H54 (cell line): ENCODE results near the gene ALDH1A1.

Experiments
- DNase-seq: peaks from one replicate; pipeline ENCODE4 v3.0.0; 2011; ENCODE audit warnings: low spot score, mixed read lengths; ENCODE audit not compliant: insufficient read length
- FAIRE-seq: peaks from 3 replicates; lab custom pipeline; 2011; peaks lifted over from hg19 to GRCh38; lab: Jason Lieb, UNC
- POLR2A ChIP-seq: IDR thresholded peaks from 2 replicates; pipeline ENCODE4 v1.6.1; 2011; ENCODE audit warnings: low read depth, mild to moderate bottlenecking, low read length

The ALDH1A1 gene

DNA sequence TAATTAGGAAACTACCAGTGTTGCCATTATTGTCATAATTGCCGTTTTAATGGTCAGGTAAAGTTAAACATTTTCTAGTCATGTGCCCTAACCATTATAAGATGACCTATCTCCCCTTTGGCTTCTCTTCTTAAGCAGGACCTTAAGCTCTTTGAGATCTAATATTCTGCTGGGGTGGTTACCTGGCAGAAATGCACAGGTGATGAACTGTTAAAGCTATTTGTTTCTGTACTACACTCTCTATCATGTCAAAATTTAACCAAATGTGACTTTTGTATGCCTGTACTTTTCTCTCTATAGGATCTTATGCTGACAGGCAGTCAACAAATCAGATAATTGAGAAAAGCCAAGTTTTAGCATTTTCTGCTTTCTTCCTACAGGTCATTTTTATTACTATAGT, 23.3 kb downstream of the ALDH1A1 start:
- TF ChIP-seq POLR2A: no peak
- no peak for FAIRE-seq
- no peak for DNase-seq

- DNase-seq (no peak), FAIRE-seq (no peak)
- TF ChIP-seq POLR2A: no peak
Observed at GRCh38 chr9:72928042-72928507, 24.8 kb downstream of the ALDH1A1 start.

DNA sequence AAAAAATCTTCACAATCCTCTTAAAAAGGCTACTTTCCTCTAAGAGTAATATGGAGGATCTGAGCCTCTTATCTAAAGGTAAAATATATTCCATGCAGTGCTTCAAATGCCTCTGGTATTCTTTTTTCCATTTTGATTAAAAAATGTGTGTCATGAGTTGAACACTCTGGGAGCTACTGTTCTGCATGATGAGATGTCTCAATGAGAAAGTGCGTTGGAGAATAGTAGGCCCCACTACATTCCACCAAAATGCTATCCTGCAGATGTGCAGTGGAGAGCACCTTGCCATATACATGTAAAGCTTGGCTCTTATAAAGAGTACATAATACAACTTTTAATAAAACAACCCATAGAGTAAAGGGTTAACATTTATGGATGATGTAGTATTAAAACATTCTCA, 26.3 kb downstream of the ALDH1A1 start:
- no peak for TF ChIP-seq POLR2A
- no peak for FAIRE-seq
- no peak for DNase-seq

DNA sequence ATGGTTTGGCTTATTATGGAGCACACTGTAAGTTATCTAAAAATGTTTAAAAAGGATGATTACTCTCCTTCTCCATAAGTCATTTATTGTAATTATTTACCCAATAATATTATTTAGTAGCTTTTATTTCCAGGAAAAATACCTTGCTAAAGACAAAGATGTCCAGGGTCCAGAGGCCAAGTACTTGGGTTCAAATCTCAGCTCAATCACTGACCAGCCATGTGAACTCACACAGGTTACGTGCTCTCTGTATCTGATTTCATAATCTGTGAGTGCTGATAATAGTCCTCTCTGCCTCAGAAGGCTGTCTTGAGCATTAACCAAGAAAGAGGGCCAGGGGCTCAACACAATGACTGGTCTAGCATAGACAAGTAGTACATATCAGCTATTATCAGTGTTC, 27.0 kb downstream of the ALDH1A1 start:
- DNase-seq (no peak), FAIRE-seq (no peak)
- TF ChIP-seq POLR2A: no peak

- FAIRE-seq: peak; percentile 60
- no peak for TF ChIP-seq POLR2A
- DNase-seq: no peak
Observed at GRCh38 chr9:72925126-72925789, 27.6 kb downstream of the ALDH1A1 start.

DNA sequence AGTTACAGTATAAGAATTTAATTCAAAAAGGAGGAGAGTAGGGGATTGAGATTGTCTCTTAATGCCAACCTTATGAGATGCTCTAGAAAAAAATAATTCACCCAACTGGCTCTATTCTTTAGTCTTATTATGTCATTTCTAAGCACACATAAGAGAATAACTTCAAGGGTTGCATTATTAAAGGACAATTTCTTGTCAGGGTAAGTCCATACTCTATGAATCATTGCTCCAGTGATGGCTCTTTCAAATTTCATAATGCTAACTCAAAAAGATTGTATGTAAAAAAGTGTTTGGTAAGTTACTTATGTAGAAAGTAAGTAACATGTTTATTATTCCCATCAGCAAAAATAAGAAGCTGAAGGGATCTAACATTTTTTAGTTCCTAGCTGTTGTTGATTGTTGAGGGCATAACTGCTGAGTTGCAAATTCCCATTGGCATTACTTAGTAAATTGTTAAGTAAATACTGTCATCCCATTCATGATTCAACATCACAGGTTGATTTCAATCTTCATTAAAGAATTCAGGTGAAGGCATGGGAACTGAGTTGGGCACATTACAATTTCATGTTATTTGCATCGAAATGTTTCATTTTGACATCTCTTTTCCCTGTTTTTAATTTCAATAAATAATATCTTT, 28.6 kb downstream of the ALDH1A1 start:
- FAIRE-seq: no peak
- no peak for TF ChIP-seq POLR2A
- DNase-seq: no peak

DNA sequence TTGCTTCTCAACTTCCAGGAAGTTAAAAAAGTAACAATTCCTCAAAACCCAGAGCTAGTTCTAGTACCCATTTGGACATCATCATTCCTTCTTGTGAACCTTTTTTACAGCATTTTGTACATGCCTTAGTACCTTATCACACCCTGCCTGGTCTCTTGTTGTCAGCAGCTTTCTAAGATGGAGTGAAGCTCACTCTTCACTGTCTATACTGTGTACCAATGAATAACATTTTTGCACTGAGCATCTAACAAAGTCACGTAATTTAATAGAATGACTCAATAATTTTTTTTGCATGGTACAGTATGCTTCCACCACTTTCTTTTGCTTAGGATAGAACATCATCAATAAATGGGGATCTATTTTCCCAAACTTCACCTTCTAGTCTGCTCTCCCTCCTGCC, 29.8 kb downstream of the ALDH1A1 start:
- no peak for DNase-seq
- TF ChIP-seq POLR2A: no peak
- no peak for FAIRE-seq

- DNase-seq (no peak), FAIRE-seq (no peak)
- TF ChIP-seq POLR2A: no peak
Observed at GRCh38 chr9:72921888-72922654, 30.8 kb downstream of the ALDH1A1 start.

- DNase-seq (no peak), FAIRE-seq (peak; percentile 27)
- TF ChIP-seq POLR2A: no peak
Observed at GRCh38 chr9:72919246-72919945, 33.5 kb downstream of the ALDH1A1 start.

DNA sequence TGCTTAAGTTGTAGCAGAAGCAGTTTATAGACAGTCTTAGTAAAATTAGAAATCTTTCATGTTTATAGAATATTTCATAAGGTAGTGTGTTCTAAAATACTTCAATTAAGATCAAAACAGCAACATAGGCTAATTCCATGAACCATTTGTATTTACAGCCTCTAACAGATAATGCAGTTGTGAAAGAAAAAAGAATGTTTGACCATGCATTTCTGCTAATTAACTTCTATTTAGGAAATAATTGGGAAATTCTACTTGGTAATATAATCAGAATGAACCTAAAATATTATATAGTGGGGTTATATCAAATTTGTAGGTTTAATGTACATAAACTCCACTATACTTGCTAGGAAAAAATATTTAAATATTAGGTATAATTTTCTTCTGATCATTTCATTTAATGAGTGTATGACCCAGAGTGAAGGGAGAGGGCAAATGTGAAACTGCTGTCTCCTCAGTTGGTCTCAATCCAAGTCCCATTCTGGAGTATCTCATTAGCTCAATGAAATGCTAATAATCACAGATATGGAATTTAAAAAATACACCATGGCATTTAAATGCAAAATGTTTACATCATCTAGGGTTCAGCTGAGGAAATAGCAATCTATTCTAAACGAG, 34.9 kb downstream of the ALDH1A1 start:
- no peak for TF ChIP-seq POLR2A
- FAIRE-seq: no peak
- DNase-seq: no peak

DNA sequence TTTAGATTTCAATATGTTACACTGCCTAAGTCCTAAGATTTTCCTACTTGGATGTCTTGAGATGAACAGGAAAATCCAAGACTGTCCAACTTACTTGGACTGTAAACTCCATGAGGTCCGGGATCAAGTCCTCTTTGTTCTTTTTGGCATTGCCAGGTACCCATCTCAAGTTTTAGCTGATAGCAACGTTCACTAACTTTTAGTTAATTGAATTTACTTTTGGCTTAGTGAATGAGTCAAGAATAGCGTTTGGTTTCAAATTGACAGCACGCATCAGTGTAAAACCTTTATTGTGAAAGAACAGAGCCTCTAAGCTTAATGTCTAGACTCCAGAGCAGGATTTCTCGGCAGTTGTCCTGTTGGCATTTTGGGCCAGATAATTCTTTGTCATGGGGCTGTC, 37.2 kb downstream of the ALDH1A1 start:
- TF ChIP-seq POLR2A: no peak
- no peak for FAIRE-seq
- DNase-seq: no peak

- FAIRE-seq: no peak
Observed at GRCh38 chr9:72914750-72915149, 38.1 kb downstream of the ALDH1A1 start.

GRCh38 chr9:72913382-72914009, 39.4 kb downstream of the ALDH1A1 start:
- FAIRE-seq (no peak), DNase-seq (no peak)
- TF ChIP-seq POLR2A: no peak

More at GRCh38 chr9:72914750-72915149, 38.1 kb downstream of the ALDH1A1 start:
- no peak for TF ChIP-seq POLR2A
- no peak for DNase-seq
